Activated gamma-delta T cell treated with Interleukin-2 at 50 U/mL for 16 hours (primary cell): ENCODE results near the gene SVOP.

Experiments used
- DNase-seq: peaks from one replicate; pipeline ENCODE4 v3.0.0-alpha.2; 2020

SVOP gene

DNA sequence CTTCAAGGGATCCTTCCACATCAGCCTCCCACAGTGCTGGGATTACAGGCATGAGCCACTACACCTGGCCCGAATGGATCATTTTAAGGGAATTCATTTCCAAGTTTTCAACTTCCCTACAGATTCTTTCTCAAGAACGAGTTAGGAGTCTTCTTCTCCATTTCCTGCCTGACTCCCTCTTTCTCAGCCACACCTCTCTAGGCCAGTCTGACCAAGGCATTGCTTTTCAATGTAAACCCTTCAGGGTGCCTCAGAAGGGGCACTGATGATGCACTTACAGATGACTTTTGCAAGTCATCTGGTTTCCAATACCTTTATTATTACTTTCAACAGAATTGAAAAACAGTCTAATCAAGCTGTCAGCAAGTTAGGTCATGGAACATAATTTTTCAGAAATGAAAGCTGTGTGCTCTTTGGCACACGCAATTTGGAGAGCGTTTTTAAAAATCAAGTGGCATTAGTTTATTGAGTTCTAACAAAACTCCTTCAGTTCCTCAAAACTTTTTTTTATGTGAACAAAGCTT lies 47.2 kb downstream of the SVOP start:
- DNase-seq = no peak

DNA sequence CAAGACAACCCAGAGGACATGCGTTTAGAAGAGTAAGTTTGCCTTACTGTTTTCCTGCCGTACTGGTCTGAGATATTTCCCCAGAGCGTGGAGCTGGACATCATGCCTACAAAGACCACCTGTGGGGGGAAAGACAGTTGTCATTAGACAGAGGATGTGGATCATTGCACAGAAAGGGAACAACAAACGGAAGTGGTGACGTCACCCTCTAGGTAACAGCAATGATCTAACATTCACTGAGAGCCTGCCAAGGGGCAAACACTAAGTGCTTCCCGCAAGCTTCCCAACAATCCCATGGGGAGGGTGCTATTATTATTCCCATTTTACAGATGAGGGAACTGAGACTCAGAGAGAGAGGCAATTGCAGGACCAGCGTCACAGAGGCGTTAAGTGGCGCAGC lies 48.5 kb downstream of the SVOP start:
- no peak for DNase-seq

DNA sequence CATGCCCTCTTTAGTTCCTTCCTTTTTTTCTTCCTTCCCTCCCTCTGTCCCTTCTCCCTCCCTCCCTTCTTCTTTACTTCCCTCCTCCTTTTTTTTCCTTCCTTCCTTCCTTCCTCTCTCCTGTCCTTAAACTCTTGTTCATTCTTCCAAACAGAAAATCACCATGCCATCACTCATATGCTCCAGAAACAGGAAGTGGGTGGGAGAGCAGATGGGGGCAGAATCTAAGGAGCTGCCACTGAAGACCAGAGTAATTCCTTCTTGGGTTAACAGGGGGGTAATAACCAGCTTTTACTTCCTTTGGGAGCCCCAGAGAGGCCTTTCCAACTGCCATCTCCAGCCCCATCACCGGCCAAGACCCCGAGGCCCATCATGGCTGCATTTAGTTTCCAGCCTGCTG lies 51.2 kb downstream of the SVOP start:
- no peak for DNase-seq

DNA sequence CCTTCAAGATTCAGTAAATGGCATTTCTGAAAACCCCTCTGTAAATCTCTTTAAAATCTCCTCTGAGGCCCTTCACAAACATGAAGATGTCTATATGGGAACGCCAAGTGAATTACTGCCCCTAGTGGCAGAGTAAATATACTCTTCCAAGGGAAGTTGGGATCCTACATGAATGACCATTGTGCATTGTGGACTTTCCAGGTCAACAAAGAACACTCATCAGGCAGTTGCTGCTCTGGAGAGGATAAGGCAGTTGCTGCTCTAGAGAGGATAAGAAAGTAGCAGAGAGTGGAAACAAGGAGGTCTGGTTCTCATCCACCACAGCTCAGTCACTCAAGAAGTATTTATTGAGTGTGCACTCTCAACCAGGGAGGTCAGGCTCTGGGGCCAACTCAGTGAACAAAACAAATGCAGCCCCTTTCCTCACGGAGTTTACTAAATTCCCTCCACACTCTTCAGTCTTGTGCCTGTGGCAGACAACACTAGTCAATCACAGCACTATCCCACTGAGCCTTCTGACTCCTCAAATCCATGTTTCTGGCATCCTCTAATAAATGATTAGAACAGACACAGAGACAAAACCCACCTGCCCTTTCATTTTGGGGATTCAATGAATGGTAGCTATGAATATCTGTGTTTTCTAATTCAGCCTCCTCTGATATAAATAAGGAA lies 52.9 kb downstream of the SVOP start:
- no peak for DNase-seq

GRCh38 chr12:108966378-108967151 lies 54.3 kb downstream of the SVOP start:
- no peak for DNase-seq

GRCh38 chr12:108965886-108966285 lies 55.0 kb downstream of the SVOP start:
- DNase-seq = no peak

DNA sequence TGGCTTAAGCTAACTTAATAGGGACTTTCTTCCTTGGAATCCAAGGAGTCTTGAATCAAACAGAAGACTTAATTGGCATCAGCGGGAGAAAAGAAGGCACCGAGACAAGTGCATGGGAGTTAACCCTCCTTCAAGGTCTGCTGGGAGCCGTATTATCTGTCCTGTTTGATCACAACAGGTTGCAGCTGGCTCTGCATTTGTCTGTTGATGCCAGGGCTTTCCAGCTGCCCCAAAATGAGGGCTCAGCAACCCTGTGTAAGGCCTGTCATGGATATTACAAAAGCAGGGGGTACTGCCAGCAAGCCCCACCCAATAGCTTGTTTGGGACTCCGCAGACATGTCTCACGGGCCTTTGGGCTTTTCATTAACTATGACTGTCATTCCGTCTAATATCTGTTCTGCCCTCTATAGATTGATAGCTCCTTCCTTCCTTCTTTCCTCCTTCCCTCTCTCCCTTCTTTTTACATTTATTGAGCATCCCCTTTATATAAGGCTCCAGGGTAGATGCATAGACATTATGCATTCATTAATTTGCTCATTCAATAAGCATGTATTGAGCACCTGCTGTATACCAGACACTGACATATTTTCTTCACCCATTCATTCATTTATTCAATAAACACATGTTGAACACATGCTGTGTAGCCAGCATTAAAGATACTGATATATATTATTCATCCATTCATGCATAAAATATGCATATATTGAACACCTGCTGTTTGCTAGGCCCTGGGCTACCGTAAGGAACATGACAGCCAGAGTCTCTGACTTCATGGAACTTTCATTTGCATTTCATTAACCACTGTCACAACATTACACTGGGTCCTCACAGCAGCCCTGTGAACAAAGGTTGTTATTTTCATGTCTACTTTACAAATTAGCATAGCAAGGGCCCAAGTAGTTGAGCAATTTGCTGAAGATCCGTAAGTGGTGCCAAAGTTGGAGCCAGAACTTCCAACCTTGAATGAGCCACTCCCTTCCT lies 56.2 kb downstream of the SVOP start:
- DNase-seq = no peak

GRCh38 chr12:108962256-108962655 lies 58.6 kb downstream of the SVOP start:
- no peak for DNase-seq

DNA sequence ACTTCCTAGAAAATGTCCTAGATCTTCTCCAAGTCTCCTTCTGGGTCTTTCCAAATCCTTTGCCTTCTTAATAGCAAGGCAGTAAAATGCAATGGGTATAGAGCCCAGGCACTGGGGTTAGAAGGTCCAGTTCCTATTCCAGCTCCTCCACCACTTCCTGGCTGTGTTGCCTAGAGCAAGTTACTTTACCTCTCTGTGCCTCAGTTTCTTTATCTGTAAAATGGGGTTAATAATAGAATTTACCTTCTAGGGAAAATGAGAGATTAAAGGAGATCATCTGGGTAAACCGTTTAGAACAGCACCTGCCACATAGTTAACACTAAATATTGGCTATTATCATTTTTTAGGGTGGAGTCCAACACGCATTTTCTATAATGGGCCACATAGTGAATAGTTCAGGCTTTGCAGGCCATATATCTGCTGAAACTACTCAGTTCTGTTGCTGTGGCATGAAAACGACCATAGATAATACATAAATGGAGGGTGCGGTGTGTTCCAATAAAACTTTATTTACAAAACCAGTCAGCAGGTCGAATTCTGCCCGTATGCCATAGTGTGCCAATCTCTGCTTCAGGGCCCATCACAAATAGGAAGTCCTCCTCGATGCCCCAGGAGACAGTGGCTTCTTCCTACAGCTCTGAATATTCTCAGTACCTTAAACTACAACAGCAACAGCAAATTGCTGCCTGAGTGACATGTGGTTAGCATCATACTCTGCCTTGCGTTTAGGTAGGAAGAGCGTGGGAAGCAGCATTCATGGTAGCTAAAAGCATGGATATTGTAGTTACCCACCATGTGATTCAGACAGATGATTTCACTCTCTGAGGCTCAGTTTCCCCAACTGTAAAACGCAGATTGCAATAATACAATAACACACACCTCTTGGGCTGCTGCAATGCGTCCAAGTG lies 60.9 kb downstream of the SVOP start:
- DNase-seq = no peak

GRCh38 chr12:108955225-108955835 lies 65.5 kb downstream of the SVOP start:
- DNase-seq = no peak

DNA sequence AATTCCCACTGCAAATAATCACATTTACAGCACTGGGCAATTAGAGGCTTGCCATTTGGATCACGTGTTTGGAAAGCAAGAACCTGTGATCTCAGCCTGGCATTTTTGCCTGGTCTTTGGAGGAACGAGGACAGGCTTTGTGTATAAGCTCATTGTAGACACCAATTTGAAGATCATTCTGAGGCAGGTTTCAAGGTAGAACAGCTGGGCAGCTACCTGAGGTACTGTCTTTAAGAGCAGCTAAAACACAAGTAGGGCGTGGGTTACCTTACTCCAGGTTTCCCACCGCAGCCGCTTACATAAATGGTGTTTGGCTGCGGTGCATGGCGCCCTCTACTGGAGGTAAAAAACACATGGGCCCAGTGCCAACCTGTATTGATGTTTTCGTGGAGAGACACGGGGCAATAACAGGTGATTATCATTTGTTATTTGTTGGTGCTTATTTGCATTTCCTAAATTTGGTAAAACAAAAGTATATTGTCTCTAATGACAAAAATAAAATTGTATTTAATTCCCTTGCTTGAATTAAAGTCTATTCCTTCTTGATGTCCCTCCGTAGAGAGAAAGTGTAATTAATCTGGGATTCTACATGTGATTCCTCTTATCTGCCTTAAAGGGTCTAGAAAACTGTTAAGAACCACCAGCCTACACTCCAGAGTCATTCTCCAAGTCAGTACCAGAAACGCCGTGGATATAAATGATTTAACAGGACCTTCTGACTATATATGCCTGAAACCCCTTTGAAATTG lies 69.7 kb downstream of the SVOP start:
- DNase-seq = peak; percentile 68

- no peak for DNase-seq
These were observed 70.9 kb downstream of the SVOP start for GRCh38 chr12:108949976-108950375.

DNA sequence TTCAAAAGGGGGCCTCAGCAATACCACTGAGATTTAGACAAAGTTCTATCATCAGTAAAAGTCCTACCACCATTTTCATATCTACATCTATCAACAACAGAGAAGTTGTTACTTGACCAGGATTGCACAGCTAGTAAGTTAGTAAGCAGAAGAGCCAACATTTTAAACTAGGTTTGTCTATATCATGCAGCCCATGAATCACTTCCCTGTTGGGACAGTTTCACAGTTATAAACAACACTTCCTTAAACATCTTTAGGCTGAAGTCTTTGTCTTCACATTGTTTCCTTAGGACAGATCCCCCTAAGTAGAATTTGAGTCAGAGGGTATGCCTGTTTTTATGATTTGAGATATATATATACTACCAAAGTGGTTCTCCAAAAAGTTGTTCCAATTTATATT lies 72.5 kb downstream of the SVOP start:
- no peak for DNase-seq

GRCh38 chr12:108947097-108947496 lies 73.8 kb downstream of the SVOP start:
- no peak for DNase-seq

DNA sequence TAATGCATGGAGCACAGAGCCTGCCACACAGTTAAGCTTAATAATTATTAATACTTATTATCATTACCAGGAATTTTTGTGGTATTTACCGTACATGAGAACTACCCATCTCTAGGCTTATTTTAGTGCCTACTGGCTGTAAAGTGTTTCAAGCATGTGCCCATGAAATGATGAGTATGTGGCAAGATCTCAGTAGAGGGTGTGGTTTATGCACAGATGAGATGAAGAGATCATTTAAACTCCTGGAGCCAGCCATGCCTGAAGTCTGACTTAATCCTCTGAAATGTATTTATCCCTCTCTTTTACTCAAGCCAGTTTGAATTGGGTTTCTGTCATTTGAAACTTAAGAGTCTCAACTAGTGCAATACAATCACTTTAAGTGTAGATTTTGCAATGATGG lies 80.7 kb downstream of the SVOP start:
- no peak for DNase-seq

GRCh38 chr12:108939594-108939993 lies 81.3 kb downstream of the SVOP start:
- no peak for DNase-seq

DNA sequence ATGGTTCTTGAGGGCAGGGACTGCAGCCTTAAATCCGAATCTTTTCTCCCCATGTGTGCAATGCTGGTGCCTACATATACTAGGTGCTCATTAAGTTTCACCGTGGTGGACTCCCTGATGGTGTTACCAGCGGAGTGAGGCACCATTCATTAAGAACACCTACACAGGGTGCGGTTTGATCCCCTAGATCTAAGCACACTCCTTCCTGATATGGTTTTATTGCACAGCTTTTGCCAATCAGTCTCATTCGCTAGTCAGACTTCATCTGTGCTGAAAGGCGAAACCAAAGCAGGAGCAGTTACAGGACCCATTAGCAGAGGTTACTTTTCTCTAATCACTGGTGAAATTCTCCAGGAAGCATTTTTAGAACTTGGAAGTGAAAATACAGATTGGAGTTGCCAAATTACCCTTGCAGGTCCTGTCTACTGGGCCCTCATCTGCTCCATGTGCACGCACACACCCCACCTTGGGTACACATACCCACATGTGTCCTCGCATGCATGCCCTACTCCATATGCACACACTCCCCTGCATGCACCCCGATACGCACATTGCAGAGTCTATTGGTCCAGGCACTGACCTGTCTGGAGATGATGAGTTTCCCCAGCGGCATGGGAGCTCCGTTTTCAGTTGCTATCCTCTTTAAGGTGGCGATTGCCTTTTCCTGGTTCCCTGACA lies 82.5 kb downstream of the SVOP start:
- DNase-seq = no peak

- DNase-seq = no peak
These were observed 85.6 kb downstream of the SVOP start for GRCh38 chr12:108935159-108935763.

- no peak for DNase-seq
These were observed 86.9 kb downstream of the SVOP start for GRCh38 chr12:108933949-108934348.

DNA sequence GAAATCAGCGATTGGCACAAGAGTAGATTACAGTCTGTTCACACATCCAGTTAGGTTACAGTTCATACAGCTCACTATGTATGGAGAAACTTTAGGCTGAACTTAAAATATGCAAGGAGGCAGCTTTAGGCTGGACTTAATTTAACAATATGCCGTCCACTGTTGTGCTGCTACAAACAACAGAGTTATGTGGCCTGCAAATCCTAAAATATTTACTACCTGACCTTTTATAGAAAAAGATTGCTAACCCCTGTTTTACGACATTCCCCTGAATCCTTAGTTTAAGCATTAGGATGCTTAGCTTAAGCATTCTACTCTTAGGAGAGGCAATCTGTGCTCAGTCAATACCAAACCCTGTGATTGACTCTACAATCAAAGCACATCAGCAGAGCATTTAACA lies 90.1 kb downstream of the SVOP start:
- no peak for DNase-seq
